Panc1 (cell line): ENCODE data around the gene RALGAPB. TPM values are rescaled to one million over a fixed set of nuclear protein-coding genes. Genes with fewer than 3 reads are reported as not detected.

Experiments
- ATAC-seq: fragments of 200-7000 bp; cut with Tn5 transposase; 2 replicates; pipeline ENCODE4 v1.9.1; 2020; ENCODE audit warnings: mild to moderate bottlenecking, moderate library complexity
- BruUV-seq: library from RNA; stranded (reverse); fragments of 400-500 nt; replicated peaks from 2 replicates; lab custom pipeline; 2021; lab: Mats Ljungman, UMichigan
- CTCF ChIA-PET: fragments of 300-600 bp; sonication (Branson Sonifier 250); formaldehyde crosslinking; loops from one replicate; lab custom pipeline; 2022; ENCODE audit warnings: antibody characterized with exemption; lab: Charles Lee
- POLR2A ChIA-PET: fragments of 300-600 bp; sonication (Branson Sonifier 250); formaldehyde crosslinking; loops from one replicate; lab custom pipeline; 2022; ENCODE audit warnings: antibody characterized with exemption; lab: Charles Lee
- DNase-seq: peaks from one replicate; pipeline ENCODE4 v3.0.0-alpha.2; 2010; ENCODE audit warnings: low read depth, low spot score
- H3K27ac ChIP-seq: 2 replicates; pipeline ENCODE4 v1.5.1; 2011; ENCODE audit warnings: mild to moderate bottlenecking, low read length, inconsistent platforms
- H3K27me3 ChIP-seq: fragments of 200-500 bp; sonication (Bioruptor generic); 2 replicates; pipeline ENCODE4 v1.6.0; 2014; ENCODE audit warnings: low read length, inconsistent platforms; ENCODE audit not compliant: control insufficient read depth, insufficient read depth
- H3K36me3 ChIP-seq: fragments of 200-500 bp; sonication (Bioruptor generic); 2 replicates; pipeline ENCODE4 v1.5.1; 2014; ENCODE audit warnings: inconsistent platforms, mild to moderate bottlenecking, low read length, moderate library complexity; ENCODE audit not compliant: control insufficient read depth, insufficient read depth
- H3K4me1 ChIP-seq: 2 replicates; pipeline ENCODE4 v1.5.1; 2011; ENCODE audit warnings: inconsistent platforms, mild to moderate bottlenecking, low read length, moderate library complexity; ENCODE audit not compliant: control insufficient read depth, insufficient read depth
- H3K4me3 ChIP-seq, 2 experiments: 2 replicates each; pipeline ENCODE4 v1.5.1; 2011 to 2012; ENCODE audit warnings: low read depth in 2 of 2, low read length in 2 of 2, mild to moderate bottlenecking in 2 of 2, inconsistent platforms in 1 of 2, moderate library complexity in 1 of 2
- H3K9me3 ChIP-seq: fragments of 200-500 bp; sonication (Bioruptor generic); 2 replicates; pipeline ENCODE4 v1.5.1; 2014; ENCODE audit warnings: low read depth, mild to moderate bottlenecking, inconsistent platforms, low read length, moderate library complexity; ENCODE audit not compliant: control insufficient read depth, insufficient read depth
- POLR2AphosphoS5 ChIP-seq: IDR thresholded peaks from 2 replicates; pipeline ENCODE4 v1.6.1; 2012; ENCODE audit warnings: mild to moderate bottlenecking, low read depth, low read length, moderate library complexity
- SIN3A ChIP-seq: IDR thresholded peaks from 2 replicates; pipeline ENCODE4 v1.6.1; 2012; ENCODE audit warnings: low read depth, mild to moderate bottlenecking, low read length, moderate library complexity, borderline replicate concordance; ENCODE audit not compliant: insufficient read depth
- TCF7L2 ChIP-seq: IDR thresholded peaks from 2 replicates; pipeline ENCODE4 v1.6.1; 2011; ENCODE audit warnings: mild to moderate bottlenecking, low read depth, low read length, inconsistent platforms
- in situ Hi-C: cut with HindIII; loops from 2 replicates; pipeline ENCODE4 v1.10.0; 2016; ENCODE audit warnings: low sequenced_read_pairs, low pct_unique_long_range_greater_than_20kb
- intact Hi-C: fragments of 100-400 bp; cut with micrococcal nuclease; formaldehyde crosslinking; loops from one replicate; pipeline ENCODE4 v1.10.0; 2022; ENCODE audit not compliant: unreplicated experiment
- total RNA-seq: library from RNA; stranded (reverse); gene quantifications from one replicate; pipeline ENCODE4 v1.2.1, GENCODE V29; 2021; ENCODE audit not compliant: unreplicated experiment
- TF ChIP-seq, protein P1 (sequence below), 2 experiments: IDR thresholded peaks; 2 replicates each; pipeline ENCODE4 v1.6.1; 2011 to 2012; ENCODE audit warnings: low read depth in 2 of 2, control low read depth in 1 of 2, low read length in 1 of 2, mild to moderate bottlenecking in 1 of 2, moderate library complexity in 1 of 2; ENCODE audit not compliant: insufficient read depth in 1 of 2
- TF ChIP-seq, protein P2 (sequence below): fragments of 450-650 bp; IDR thresholded peaks from 2 replicates; pipeline ENCODE4 v1.5.1; 2017; ENCODE audit warnings: mild to moderate bottlenecking

RALGAPB gene
- total RNA-seq, 1 experiment from 2014 or later, result 33.1 TPM

DNA sequence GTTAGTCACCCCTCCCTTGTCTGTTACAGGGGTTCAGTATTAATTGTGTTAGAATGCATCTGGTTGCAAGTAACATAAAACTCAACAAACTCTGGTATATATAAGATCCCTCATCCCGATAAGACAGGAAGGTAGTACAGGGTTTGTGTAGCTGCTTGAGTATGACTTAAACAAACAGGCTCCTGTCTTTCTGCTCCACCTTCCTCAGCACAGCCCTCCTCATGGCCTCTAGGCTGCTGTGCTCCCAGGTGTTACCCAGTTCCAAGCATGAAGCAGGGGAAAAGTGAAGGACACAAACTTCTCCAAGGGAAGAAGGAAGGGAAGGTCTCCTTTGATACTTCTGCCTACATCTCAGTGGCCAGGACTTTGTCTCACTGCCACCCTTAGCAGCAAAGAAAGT lies 1.4 kb upstream of the RALGAPB start:
- no peak for TF ChIP-seq POLR2AphosphoS5
- no peak for TF ChIP-seq TCF7L2
- no peak for TF ChIP-seq SIN3A
- TF ChIP-seq, protein P1, sequence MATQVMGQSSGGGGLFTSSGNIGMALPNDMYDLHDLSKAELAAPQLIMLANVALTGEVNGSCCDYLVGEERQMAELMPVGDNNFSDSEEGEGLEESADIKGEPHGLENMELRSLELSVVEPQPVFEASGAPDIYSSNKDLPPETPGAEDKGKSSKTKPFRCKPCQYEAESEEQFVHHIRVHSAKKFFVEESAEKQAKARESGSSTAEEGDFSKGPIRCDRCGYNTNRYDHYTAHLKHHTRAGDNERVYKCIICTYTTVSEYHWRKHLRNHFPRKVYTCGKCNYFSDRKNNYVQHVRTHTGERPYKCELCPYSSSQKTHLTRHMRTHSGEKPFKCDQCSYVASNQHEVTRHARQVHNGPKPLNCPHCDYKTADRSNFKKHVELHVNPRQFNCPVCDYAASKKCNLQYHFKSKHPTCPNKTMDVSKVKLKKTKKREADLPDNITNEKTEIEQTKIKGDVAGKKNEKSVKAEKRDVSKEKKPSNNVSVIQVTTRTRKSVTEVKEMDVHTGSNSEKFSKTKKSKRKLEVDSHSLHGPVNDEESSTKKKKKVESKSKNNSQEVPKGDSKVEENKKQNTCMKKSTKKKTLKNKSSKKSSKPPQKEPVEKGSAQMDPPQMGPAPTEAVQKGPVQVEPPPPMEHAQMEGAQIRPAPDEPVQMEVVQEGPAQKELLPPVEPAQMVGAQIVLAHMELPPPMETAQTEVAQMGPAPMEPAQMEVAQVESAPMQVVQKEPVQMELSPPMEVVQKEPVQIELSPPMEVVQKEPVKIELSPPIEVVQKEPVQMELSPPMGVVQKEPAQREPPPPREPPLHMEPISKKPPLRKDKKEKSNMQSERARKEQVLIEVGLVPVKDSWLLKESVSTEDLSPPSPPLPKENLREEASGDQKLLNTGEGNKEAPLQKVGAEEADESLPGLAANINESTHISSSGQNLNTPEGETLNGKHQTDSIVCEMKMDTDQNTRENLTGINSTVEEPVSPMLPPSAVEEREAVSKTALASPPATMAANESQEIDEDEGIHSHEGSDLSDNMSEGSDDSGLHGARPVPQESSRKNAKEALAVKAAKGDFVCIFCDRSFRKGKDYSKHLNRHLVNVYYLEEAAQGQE (IDR thresholded peaks at IDR 0.05; ENCODE audit: insufficient read depth in 1 of 2, low read depth in 2 of 2, low read length in 1 of 2), result no peak
- TF ChIP-seq, protein P2, sequence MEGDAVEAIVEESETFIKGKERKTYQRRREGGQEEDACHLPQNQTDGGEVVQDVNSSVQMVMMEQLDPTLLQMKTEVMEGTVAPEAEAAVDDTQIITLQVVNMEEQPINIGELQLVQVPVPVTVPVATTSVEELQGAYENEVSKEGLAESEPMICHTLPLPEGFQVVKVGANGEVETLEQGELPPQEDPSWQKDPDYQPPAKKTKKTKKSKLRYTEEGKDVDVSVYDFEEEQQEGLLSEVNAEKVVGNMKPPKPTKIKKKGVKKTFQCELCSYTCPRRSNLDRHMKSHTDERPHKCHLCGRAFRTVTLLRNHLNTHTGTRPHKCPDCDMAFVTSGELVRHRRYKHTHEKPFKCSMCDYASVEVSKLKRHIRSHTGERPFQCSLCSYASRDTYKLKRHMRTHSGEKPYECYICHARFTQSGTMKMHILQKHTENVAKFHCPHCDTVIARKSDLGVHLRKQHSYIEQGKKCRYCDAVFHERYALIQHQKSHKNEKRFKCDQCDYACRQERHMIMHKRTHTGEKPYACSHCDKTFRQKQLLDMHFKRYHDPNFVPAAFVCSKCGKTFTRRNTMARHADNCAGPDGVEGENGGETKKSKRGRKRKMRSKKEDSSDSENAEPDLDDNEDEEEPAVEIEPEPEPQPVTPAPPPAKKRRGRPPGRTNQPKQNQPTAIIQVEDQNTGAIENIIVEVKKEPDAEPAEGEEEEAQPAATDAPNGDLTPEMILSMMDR, result no peak
- ChIA-PET CTCF (no interaction called here), POLR2A (no interaction called here)
- DNase-seq (no peak), ATAC-seq (no peak)
- peaks cover 22% of the 10 kb centered on the region for H3K4me1 ChIP-seq
- no TSS peak for BruUV-seq
- no peaks in the 10 kb centered on the region for H3K27me3 ChIP-seq
- no peaks in the 10 kb centered on the region; the same call in 1 of the 2 replicates for H3K36me3 ChIP-seq
- in situ Hi-C loops (no loop called here), intact Hi-C loops (no loop called here)
- no peak overlapping the region for H3K4me3 ChIP-seq
- no peaks in the 10 kb centered on the region for H3K9me3 ChIP-seq
- H3K27ac ChIP-seq, result no peak overlapping the region

DNA sequence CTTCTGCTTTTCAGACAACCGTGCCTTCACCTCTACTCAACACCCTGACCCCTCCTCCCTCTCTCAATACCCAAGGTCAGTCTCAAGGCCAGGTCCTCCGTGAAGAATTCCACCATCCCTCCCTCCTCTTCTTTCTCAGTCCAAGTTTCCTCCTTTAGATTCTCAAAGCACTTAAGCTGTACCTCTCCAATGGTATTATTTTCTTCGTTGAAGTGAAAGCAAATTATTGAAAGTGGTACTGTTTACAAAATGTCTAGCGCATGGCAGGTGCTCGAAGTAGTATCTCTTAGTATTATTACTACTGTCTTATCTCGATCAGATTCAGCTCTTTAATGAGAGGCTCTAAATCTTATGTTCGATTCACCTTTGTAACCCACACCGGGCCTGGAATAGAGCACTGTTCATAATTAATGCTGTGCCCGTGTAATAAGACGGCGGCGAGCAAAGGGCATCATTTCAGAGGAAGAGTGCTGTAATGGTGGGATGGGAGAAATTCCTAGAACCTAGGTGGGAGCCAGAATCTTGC lies 593 bp upstream of the RALGAPB start:
- H3K4me1 ChIP-seq, result peaks cover 24% of the 10 kb centered on the region
- TF ChIP-seq, protein P1 (IDR thresholded peaks at IDR 0.05; ENCODE audit: insufficient read depth in 1 of 2, low read depth in 2 of 2, low read length in 1 of 2), result no peak
- TF ChIP-seq POLR2AphosphoS5, result no peak
- TF ChIP-seq, protein P2, result no peak
- no peak for TF ChIP-seq SIN3A
- no peak for TF ChIP-seq TCF7L2
- peak overlapping the region; percentile 61 to 90 for H3K4me3 ChIP-seq
- H3K36me3 ChIP-seq, result no peaks in the 10 kb centered on the region; the same call in 1 of the 2 replicates
- in situ Hi-C loops (no loop called here), intact Hi-C loops (no loop called here)
- CTCF ChIA-PET, result no interaction called here
- H3K27me3 ChIP-seq, result no peaks in the 10 kb centered on the region
- DNase-seq, result no peak
- no TSS peak for BruUV-seq
- POLR2A ChIA-PET, result interaction anchor here (0.9 to 1.6 kb wide), 4 partner anchors 12 to 37 kb away, joined by 3 to 5 read pairs (median 3); partner anchors contain the start of gene SNHG17
- ATAC-seq, result peak; percentile 23
- no peaks in the 10 kb centered on the region for H3K9me3 ChIP-seq
- peak overlapping the region; percentile 89 for H3K27ac ChIP-seq
